Panc1 (cell line): Measurements from ENCODE around the gene KCNQ2. TPM values are rescaled to one million over a fixed set of nuclear protein-coding genes. Genes with fewer than 3 reads are reported as not detected.

Experiments used
- ATAC-seq: fragments of 200-7000 bp; cut with Tn5 transposase; 2 replicates; pipeline ENCODE4 v1.9.1; 2020; ENCODE audit warnings: mild to moderate bottlenecking, moderate library complexity
- BruUV-seq: library from RNA; stranded (reverse); fragments of 400-500 nt; replicated peaks from 2 replicates; lab custom pipeline; 2021; lab: Mats Ljungman, UMichigan
- CTCF ChIA-PET: fragments of 300-600 bp; sonication (Branson Sonifier 250); formaldehyde crosslinking; loops from one replicate; lab custom pipeline; 2022; ENCODE audit warnings: antibody characterized with exemption; lab: Charles Lee
- POLR2A ChIA-PET: fragments of 300-600 bp; sonication (Branson Sonifier 250); formaldehyde crosslinking; loops from one replicate; lab custom pipeline; 2022; ENCODE audit warnings: antibody characterized with exemption; lab: Charles Lee
- DNase-seq: peaks from one replicate; pipeline ENCODE4 v3.0.0-alpha.2; 2010; ENCODE audit warnings: low read depth, low spot score
- H3K27ac ChIP-seq: 2 replicates; pipeline ENCODE4 v1.5.1; 2011; ENCODE audit warnings: mild to moderate bottlenecking, low read length, inconsistent platforms
- H3K27me3 ChIP-seq: fragments of 200-500 bp; sonication (Bioruptor generic); 2 replicates; pipeline ENCODE4 v1.6.0; 2014; ENCODE audit warnings: low read length, inconsistent platforms; ENCODE audit not compliant: control insufficient read depth, insufficient read depth
- H3K36me3 ChIP-seq: fragments of 200-500 bp; sonication (Bioruptor generic); 2 replicates; pipeline ENCODE4 v1.5.1; 2014; ENCODE audit warnings: inconsistent platforms, mild to moderate bottlenecking, low read length, moderate library complexity; ENCODE audit not compliant: control insufficient read depth, insufficient read depth
- H3K4me1 ChIP-seq: 2 replicates; pipeline ENCODE4 v1.5.1; 2011; ENCODE audit warnings: inconsistent platforms, mild to moderate bottlenecking, low read length, moderate library complexity; ENCODE audit not compliant: control insufficient read depth, insufficient read depth
- H3K4me3 ChIP-seq, 2 experiments: 2 replicates each; pipeline ENCODE4 v1.5.1; 2011 to 2012; ENCODE audit warnings: low read depth in 2 of 2, low read length in 2 of 2, mild to moderate bottlenecking in 2 of 2, inconsistent platforms in 1 of 2, moderate library complexity in 1 of 2
- H3K9me3 ChIP-seq: fragments of 200-500 bp; sonication (Bioruptor generic); 2 replicates; pipeline ENCODE4 v1.5.1; 2014; ENCODE audit warnings: low read depth, mild to moderate bottlenecking, inconsistent platforms, low read length, moderate library complexity; ENCODE audit not compliant: control insufficient read depth, insufficient read depth
- CTCF ChIP-seq: fragments of 450-650 bp; IDR thresholded peaks from 2 replicates; pipeline ENCODE4 v1.5.1; 2017; ENCODE audit warnings: mild to moderate bottlenecking
- POLR2AphosphoS5 ChIP-seq: IDR thresholded peaks from 2 replicates; pipeline ENCODE4 v1.6.1; 2012; ENCODE audit warnings: mild to moderate bottlenecking, low read depth, low read length, moderate library complexity
- SIN3A ChIP-seq: IDR thresholded peaks from 2 replicates; pipeline ENCODE4 v1.6.1; 2012; ENCODE audit warnings: low read depth, mild to moderate bottlenecking, low read length, moderate library complexity, borderline replicate concordance; ENCODE audit not compliant: insufficient read depth
- TCF7L2 ChIP-seq: IDR thresholded peaks from 2 replicates; pipeline ENCODE4 v1.6.1; 2011; ENCODE audit warnings: mild to moderate bottlenecking, low read depth, low read length, inconsistent platforms
- in situ Hi-C: cut with HindIII; loops from 2 replicates; pipeline ENCODE4 v1.10.0; 2016; ENCODE audit warnings: low sequenced_read_pairs, low pct_unique_long_range_greater_than_20kb
- intact Hi-C: fragments of 100-400 bp; cut with micrococcal nuclease; formaldehyde crosslinking; loops from one replicate; pipeline ENCODE4 v1.10.0; 2022; ENCODE audit not compliant: unreplicated experiment
- total RNA-seq: library from RNA; stranded (reverse); gene quantifications from one replicate; pipeline ENCODE4 v1.2.1, GENCODE V29; 2021; ENCODE audit not compliant: unreplicated experiment
- TF ChIP-seq, protein P1 (sequence below), 2 experiments: IDR thresholded peaks; 2 replicates each; pipeline ENCODE4 v1.6.1; 2011 to 2012; ENCODE audit warnings: low read depth in 2 of 2, control low read depth in 1 of 2, low read length in 1 of 2, mild to moderate bottlenecking in 1 of 2, moderate library complexity in 1 of 2; ENCODE audit not compliant: insufficient read depth in 1 of 2

Gene KCNQ2
- total RNA-seq, 1 experiment from 2014 or later = 19.4 TPM

DNA sequence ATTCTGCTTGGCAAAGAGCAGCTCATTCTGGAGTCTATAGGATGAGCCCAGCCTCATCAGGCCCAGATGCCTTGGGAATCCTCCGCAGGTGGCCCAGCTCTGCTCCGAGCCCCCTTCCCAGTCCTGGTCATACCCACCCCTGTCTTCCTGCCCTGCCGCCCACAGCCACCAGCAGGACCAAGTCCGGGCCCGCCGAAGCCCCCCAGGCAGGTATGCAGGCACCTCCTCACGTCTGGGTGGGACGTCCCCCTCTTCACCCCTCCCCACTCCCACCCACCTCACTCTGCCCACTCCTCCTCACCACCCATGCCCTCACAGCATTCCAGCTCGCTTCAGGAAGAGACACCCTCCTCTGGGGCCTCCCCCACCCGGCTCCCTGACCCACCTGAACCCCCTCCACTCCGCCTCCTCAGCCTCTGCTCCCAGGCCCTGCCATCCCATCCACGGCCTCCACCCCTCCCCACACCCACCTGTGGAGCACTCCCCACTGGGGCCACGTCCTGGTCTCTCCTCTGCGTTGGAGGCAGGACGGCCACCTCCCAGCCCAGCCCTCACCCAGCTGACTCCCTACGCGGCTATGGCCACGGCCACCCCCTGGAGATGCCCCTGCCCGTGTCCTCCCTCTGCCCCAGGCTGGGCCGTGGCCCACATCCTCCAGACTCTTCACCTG lies 43.4 kb downstream of the KCNQ2 start:
- BruUV-seq = no TSS peak
- Histone ChIP-seq H3K4me1 (no peaks in the 10 kb centered on the region; the same call in 1 of the 2 replicates), H3K9me3 (no peaks in the 10 kb centered on the region), H3K4me3 (no peak overlapping the region), H3K27me3 (no peaks in the 10 kb centered on the region), H3K27ac (no peak overlapping the region), H3K36me3 (no peaks in the 10 kb centered on the region)
- POLR2A ChIA-PET = no interaction called here
- intact Hi-C loops (no loop called here), in situ Hi-C loops (no loop called here)
- ATAC-seq (no peak), DNase-seq (no peak)
- CTCF ChIA-PET = no interaction called here
- no peak for TF ChIP-seq SIN3A
- TF ChIP-seq TCF7L2 = no peak
- no peak for TF ChIP-seq POLR2AphosphoS5
- no peak for TF ChIP-seq CTCF
- TF ChIP-seq, protein P1, sequence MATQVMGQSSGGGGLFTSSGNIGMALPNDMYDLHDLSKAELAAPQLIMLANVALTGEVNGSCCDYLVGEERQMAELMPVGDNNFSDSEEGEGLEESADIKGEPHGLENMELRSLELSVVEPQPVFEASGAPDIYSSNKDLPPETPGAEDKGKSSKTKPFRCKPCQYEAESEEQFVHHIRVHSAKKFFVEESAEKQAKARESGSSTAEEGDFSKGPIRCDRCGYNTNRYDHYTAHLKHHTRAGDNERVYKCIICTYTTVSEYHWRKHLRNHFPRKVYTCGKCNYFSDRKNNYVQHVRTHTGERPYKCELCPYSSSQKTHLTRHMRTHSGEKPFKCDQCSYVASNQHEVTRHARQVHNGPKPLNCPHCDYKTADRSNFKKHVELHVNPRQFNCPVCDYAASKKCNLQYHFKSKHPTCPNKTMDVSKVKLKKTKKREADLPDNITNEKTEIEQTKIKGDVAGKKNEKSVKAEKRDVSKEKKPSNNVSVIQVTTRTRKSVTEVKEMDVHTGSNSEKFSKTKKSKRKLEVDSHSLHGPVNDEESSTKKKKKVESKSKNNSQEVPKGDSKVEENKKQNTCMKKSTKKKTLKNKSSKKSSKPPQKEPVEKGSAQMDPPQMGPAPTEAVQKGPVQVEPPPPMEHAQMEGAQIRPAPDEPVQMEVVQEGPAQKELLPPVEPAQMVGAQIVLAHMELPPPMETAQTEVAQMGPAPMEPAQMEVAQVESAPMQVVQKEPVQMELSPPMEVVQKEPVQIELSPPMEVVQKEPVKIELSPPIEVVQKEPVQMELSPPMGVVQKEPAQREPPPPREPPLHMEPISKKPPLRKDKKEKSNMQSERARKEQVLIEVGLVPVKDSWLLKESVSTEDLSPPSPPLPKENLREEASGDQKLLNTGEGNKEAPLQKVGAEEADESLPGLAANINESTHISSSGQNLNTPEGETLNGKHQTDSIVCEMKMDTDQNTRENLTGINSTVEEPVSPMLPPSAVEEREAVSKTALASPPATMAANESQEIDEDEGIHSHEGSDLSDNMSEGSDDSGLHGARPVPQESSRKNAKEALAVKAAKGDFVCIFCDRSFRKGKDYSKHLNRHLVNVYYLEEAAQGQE (IDR thresholded peaks at IDR 0.05; ENCODE audit: insufficient read depth in 1 of 2, low read depth in 2 of 2, low read length in 1 of 2) = no peak

- no TSS peak for BruUV-seq
- H3K4me3 ChIP-seq = no peak overlapping the region
- H3K9me3 ChIP-seq = no peaks in the 10 kb centered on the region
- POLR2A ChIA-PET = no interaction called here
- H3K4me1 ChIP-seq = no peaks in the 10 kb centered on the region
- H3K27ac ChIP-seq = no peak overlapping the region
- ATAC-seq (no peak), DNase-seq (no peak)
- intact Hi-C loops (no loop called here), in situ Hi-C loops (no loop called here)
- no peak for TF ChIP-seq POLR2AphosphoS5
- H3K27me3 ChIP-seq = no peaks in the 10 kb centered on the region
- H3K36me3 ChIP-seq = no peaks in the 10 kb centered on the region
- CTCF ChIA-PET = no interaction called here
These were observed 44.6 kb downstream of the KCNQ2 start for GRCh38 chr20:63427724-63428330.

GRCh38 chr20:63427206-63427605 lies 45.2 kb downstream of the KCNQ2 start:
- Histone ChIP-seq H3K27ac (no peak overlapping the region), H3K27me3 (no peaks in the 10 kb centered on the region), H3K4me3 (no peak overlapping the region), H3K4me1 (no peaks in the 10 kb centered on the region), H3K9me3 (no peaks in the 10 kb centered on the region), H3K36me3 (no peaks in the 10 kb centered on the region)
- POLR2A ChIA-PET = no interaction called here
- intact Hi-C loops (no loop called here), in situ Hi-C loops (no loop called here)
- no TSS peak for BruUV-seq
- TF ChIP-seq, protein P1 (IDR thresholded peaks at IDR 0.05; ENCODE audit: insufficient read depth in 1 of 2, low read depth in 2 of 2, low read length in 1 of 2) = no peak
- TF ChIP-seq POLR2AphosphoS5 = no peak
- no peak for TF ChIP-seq TCF7L2
- TF ChIP-seq CTCF = no peak
- ATAC-seq = no peak
- CTCF ChIA-PET = no interaction called here
- DNase-seq = no peak
